Measurements from ENCODE around the gene CHCHD10. TPM values are rescaled to one million over a fixed set of nuclear protein-coding genes. Genes with fewer than 3 reads are reported as not detected.

The CHCHD10 gene
- total and polyA plus RNA-seq, 2 of the 13 experiments (the other 11 are each of a cell fraction or from before 2014, with no cell fraction given), result 37.0 to 62.8 TPM

DNA sequence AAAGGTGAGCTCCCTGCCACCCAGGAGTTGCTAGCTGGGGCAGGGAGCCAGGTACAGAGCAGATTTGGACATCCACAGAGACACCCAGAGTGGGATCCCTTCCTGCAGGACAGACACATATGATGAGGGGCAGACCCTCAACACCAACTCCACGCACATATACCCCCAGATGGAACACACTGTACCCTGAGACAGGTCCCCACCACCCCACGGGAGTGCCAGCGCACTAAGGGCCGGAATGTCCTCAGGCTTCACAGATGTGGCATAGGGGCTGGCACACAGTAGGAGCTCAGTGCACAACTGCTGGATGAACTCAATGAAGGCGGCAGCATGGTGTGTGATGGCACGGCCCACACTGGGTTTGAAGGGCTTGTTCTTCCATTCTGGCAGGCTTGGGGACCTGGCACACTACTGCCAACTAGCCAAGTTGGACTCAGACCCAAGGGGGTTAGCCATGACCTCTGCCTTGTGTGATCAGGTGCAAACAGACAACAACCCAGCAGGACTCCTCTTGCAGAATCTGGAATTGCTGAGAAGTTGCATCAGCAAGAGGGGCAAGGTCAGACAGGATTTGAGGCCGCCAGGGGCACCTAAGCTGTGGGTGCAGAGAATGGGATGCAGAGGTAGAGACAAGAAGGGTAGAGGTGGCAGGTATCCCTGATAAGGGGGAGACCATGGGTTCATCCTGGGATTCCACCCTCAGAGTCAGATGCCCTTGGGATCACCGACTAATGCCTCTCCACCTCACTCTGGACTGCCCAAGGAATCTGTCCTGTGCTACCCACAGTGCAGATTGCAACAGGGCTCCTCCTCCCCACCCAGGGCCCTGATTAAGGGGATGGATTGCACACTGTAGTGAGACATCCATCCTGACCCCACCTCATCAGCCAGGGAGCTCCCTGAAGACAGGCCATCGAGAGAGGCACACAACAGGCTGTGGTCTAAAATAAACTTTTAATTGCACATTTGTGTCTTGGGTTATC, 2.6 kb downstream of the CHCHD10 start (continued):
- TF ChIP-seq ZFP36L2 (CRISPR knock-in tag; IDR thresholded peaks at IDR 0.05), result no peak
- TF ChIP-seq NKX3-1 (CRISPR knock-in tag; IDR thresholded peaks at IDR 0.05), result no peak
- TF ChIP-seq EP300 (IDR thresholded peaks at IDR 0.05; ENCODE audit: low read depth in 2 of 2, low read length in 2 of 2), result peak in 1 of 2 experiments; percentile 66; a peak in 1 of 4 replicates
- TF ChIP-seq EP300 (CRISPR knock-in tag; IDR thresholded peaks at IDR 0.05; ENCODE audit: borderline replicate concordance), result peak; percentile 78
- peak; percentile 75 for TF ChIP-seq RARA (CRISPR knock-in tag; IDR thresholded peaks at IDR 0.05)
- no peak for TF ChIP-seq ZNF768 (CRISPR knock-in tag; IDR thresholded peaks at IDR 0.05)
- TF ChIP-seq ZNF549 (CRISPR knock-in tag; IDR thresholded peaks at IDR 0.05), result no peak
- TF ChIP-seq RBAK (CRISPR knock-in tag; IDR thresholded peaks at IDR 0.05), result no peak
- peak; percentile 97 for TF ChIP-seq GATAD2A (CRISPR knock-in tag; IDR thresholded peaks at IDR 0.05)
- no peak for TF ChIP-seq ZFP36L1 (CRISPR knock-in tag; IDR thresholded peaks at IDR 0.05)
- TF ChIP-seq, protein P1, sequence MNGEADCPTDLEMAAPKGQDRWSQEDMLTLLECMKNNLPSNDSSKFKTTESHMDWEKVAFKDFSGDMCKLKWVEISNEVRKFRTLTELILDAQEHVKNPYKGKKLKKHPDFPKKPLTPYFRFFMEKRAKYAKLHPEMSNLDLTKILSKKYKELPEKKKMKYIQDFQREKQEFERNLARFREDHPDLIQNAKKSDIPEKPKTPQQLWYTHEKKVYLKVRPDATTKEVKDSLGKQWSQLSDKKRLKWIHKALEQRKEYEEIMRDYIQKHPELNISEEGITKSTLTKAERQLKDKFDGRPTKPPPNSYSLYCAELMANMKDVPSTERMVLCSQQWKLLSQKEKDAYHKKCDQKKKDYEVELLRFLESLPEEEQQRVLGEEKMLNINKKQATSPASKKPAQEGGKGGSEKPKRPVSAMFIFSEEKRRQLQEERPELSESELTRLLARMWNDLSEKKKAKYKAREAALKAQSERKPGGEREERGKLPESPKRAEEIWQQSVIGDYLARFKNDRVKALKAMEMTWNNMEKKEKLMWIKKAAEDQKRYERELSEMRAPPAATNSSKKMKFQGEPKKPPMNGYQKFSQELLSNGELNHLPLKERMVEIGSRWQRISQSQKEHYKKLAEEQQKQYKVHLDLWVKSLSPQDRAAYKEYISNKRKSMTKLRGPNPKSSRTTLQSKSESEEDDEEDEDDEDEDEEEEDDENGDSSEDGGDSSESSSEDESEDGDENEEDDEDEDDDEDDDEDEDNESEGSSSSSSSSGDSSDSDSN (CRISPR knock-in tag; IDR thresholded peaks at IDR 0.05), result no peak
- 0 out of 2 replicates have a peak, but pooled peaks have one; percentile 24 for TF ChIP-seq MTA1 (CRISPR knock-in tag; IDR thresholded peaks at IDR 0.05; ENCODE audit: borderline replicate concordance)
- no peak for TF ChIP-seq HHEX (CRISPR knock-in tag; IDR thresholded peaks at IDR 0.05)
- no peak for TF ChIP-seq NBN (conservative IDR thresholded peaks at IDR 0.05)
- TF ChIP-seq FOSL2 (CRISPR knock-in tag; IDR thresholded peaks at IDR 0.05), result peak; percentile 42; the same call in 1 of the 2 replicates
- TF ChIP-seq ARNT2 (CRISPR knock-in tag; IDR thresholded peaks at IDR 0.05; ENCODE audit: low read depth), result peak; percentile 39; the same call in 1 of the 2 replicates
- TF ChIP-seq BRD4 (CRISPR knock-in tag; IDR thresholded peaks at IDR 0.05), result no peak
- no peak for TF ChIP-seq SRY (CRISPR knock-in tag; IDR thresholded peaks at IDR 0.05)
- TF ChIP-seq SKI (IDR thresholded peaks at IDR 0.05; ENCODE audit: partially characterized antibody), result peak; percentile 18
- no peak for TF ChIP-seq FOXC1 (CRISPR knock-in tag; IDR thresholded peaks at IDR 0.05; ENCODE audit: borderline replicate concordance)
- no peak for TF ChIP-seq ZNF883 (CRISPR knock-in tag; IDR thresholded peaks at IDR 0.05; ENCODE audit: not compliant biosample characterization)
- TF ChIP-seq, protein P2, sequence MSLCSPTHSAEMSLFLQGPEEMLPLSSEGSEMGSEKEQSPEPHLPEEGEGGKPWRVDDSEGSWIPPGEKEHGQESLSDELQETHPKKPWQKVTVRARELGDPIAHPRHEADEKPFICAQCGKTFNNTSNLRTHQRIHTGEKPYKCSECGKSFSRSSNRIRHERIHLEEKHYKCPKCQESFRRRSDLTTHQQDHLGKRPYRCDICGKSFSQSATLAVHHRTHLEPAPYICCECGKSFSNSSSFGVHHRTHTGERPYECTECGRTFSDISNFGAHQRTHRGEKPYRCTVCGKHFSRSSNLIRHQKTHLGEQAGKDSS (CRISPR knock-in tag; IDR thresholded peaks at IDR 0.05; ENCODE audit: borderline replicate concordance, low read depth), result no peak
- TF ChIP-seq TCF12 (IDR thresholded peaks at IDR 0.05), result no peak
- TF ChIP-seq TCF12 (CRISPR knock-in tag; IDR thresholded peaks at IDR 0.05), result no peak
- TF ChIP-seq, protein P3, sequence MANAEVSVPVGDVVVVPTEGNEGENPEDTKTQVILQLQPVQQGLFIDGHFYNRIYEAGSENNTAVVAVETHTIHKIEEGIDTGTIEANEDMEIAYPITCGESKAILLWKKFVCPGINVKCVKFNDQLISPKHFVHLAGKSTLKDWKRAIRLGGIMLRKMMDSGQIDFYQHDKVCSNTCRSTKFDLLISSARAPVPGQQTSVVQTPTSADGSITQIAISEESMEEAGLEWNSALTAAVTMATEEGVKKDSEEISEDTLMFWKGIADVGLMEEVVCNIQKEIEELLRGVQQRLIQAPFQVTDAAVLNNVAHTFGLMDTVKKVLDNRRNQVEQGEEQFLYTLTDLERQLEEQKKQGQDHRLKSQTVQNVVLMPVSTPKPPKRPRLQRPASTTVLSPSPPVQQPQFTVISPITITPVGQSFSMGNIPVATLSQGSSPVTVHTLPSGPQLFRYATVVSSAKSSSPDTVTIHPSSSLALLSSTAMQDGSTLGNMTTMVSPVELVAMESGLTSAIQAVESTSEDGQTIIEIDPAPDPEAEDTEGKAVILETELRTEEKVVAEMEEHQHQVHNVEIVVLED (CRISPR knock-in tag; IDR thresholded peaks at IDR 0.05; ENCODE audit: borderline replicate concordance), result no peak
- TF ChIP-seq ZNF557 (CRISPR knock-in tag; IDR thresholded peaks at IDR 0.05), result no peak
